Stimulated activated CD8-positive, alpha-beta memory T cell treated with anti-CD3 and anti-CD28 coated beads, Interleukin-4, amount 100 ng/mL, for 24 hours (primary cell): ENCODE results near the gene TOX2.

Source experiments
- DNase-seq: peaks from one replicate; pipeline ENCODE4 v3.0.0-alpha.2; 2020; ENCODE audit warnings: low read depth

TOX2 gene

GRCh38 chr20:43999848-44000247 lies 85.2 kb downstream of the TOX2 start:
- DNase-seq, result no peak

- DNase-seq, result no peak
Measured at GRCh38 chr20:44001667-44002596, 87.3 kb downstream of the TOX2 start.

- DNase-seq, result no peak
Measured at GRCh38 chr20:44002861-44003260, 88.2 kb downstream of the TOX2 start.

- DNase-seq, result no peak
Measured at GRCh38 chr20:44003609-44004008, 89.0 kb downstream of the TOX2 start.

- DNase-seq, result no peak
Measured at GRCh38 chr20:44004306-44004915, 89.8 kb downstream of the TOX2 start.

GRCh38 chr20:44005661-44006060 lies 91.0 kb downstream of the TOX2 start:
- DNase-seq, result no peak

GRCh38 chr20:44006126-44006525 lies 91.5 kb downstream of the TOX2 start:
- no peak for DNase-seq

- no peak for DNase-seq
Measured at GRCh38 chr20:44006578-44006977, 91.9 kb downstream of the TOX2 start.

GRCh38 chr20:44008806-44009678 lies 94.4 kb downstream of the TOX2 start:
- no peak for DNase-seq

GRCh38 chr20:44009679-44009992 lies 95.0 kb downstream of the TOX2 start:
- no peak for DNase-seq

- no peak for DNase-seq
Measured at GRCh38 chr20:44010162-44010704, 95.6 kb downstream of the TOX2 start.

- no peak for DNase-seq
Measured at GRCh38 chr20:44011251-44011940, 96.7 kb downstream of the TOX2 start.

GRCh38 chr20:44012466-44013226 lies 98.0 kb downstream of the TOX2 start:
- DNase-seq, result no peak

GRCh38 chr20:44014807-44015732 lies 100.4 kb downstream of the TOX2 start:
- no peak for DNase-seq

- no peak for DNase-seq
Measured at GRCh38 chr20:44015733-44016103, 101.1 kb downstream of the TOX2 start.

- no peak for DNase-seq
Measured at GRCh38 chr20:44016525-44016924, 101.9 kb downstream of the TOX2 start.

GRCh38 chr20:44017211-44017610 lies 102.6 kb downstream of the TOX2 start:
- no peak for DNase-seq

- no peak for DNase-seq
Measured at GRCh38 chr20:44017905-44018258, 103.2 kb downstream of the TOX2 start.

- DNase-seq, result no peak
Measured at GRCh38 chr20:44018259-44018941, 103.7 kb downstream of the TOX2 start.
